Right lung (tissue), 10 donors: ENCODE measurements around the gene C2orf15. TPM values are rescaled to one million over a fixed set of nuclear protein-coding genes. Genes with fewer than 3 reads are reported as not detected.
"Not testable (repeated sequence)": the region's sequence is repeated elsewhere in the genome, so short reads cannot be mapped to it uniquely, and the experiment has no call there.

Source experiments
- DNase-seq, 2 donors: peaks; one replicate each; pipeline ENCODE4 v3.0.0-alpha.2; 2013
- long read RNA-seq, 8 donors: transcript quantifications; one replicate each; lab custom pipeline, GENCODE V29; 2026
- polyA plus RNA-seq, 5 donors: library from polyadenylated mRNA; unstranded; fragments of 120-200 nt; gene quantifications; one replicate each; pipeline versions ENCODE4 v1.2.1 to v1.2.3, GENCODE V29; 2013; ENCODE audit warnings: inconsistent platforms in 1 of 5, low replicate concordance in 1 of 5; ENCODE audit not compliant: insufficient read length in 5 of 5, insufficient read depth in 1 of 5

C2orf15 gene, protein sequence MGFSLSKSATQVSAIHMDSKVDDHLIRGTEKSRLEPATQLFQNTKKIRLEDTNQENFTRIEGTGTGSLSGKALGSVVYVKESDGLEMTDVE
- polyA plus RNA-seq = 1 to 10 TPM; 5.2 to 8.3 (median 8.1) TPM
- long read RNA-seq, donor 1, transcript C2orf15-201 (4 exons, 1,667 nt) = major isoform, 5 of 5 reads
- long read RNA-seq, donor 1, partial matches to known transcripts = 0 of 5 reads
- long read RNA-seq, donor 1, other reads (novel, unspliced or antisense) = 0 of 5 reads
- long read RNA-seq, donor 2, partial matches to known transcripts = 0 of 1 reads
- long read RNA-seq, donor 2, other reads (novel, unspliced or antisense) = 0 of 1 reads
- long read RNA-seq, donor 3 = 0 reads
- long read RNA-seq, donor 4, partial matches to known transcripts = 0 of 1 reads
- long read RNA-seq, donor 4, other reads (novel, unspliced or antisense) = 0 of 1 reads
- long read RNA-seq, donor 5, partial matches to known transcripts = 0 of 4 reads
- long read RNA-seq, donor 5, other reads (novel, unspliced or antisense) = 0 of 4 reads
- long read RNA-seq, donor 6, partial matches to known transcripts = 0 of 4 reads
- long read RNA-seq, donor 6, other reads (novel, unspliced or antisense) = 0 of 4 reads
- long read RNA-seq, donor 7 = 0 reads
- long read RNA-seq, donor 8, partial matches to known transcripts = 0 of 1 reads
- long read RNA-seq, donor 8, other reads (novel, unspliced or antisense) = 0 of 1 reads

DNA sequence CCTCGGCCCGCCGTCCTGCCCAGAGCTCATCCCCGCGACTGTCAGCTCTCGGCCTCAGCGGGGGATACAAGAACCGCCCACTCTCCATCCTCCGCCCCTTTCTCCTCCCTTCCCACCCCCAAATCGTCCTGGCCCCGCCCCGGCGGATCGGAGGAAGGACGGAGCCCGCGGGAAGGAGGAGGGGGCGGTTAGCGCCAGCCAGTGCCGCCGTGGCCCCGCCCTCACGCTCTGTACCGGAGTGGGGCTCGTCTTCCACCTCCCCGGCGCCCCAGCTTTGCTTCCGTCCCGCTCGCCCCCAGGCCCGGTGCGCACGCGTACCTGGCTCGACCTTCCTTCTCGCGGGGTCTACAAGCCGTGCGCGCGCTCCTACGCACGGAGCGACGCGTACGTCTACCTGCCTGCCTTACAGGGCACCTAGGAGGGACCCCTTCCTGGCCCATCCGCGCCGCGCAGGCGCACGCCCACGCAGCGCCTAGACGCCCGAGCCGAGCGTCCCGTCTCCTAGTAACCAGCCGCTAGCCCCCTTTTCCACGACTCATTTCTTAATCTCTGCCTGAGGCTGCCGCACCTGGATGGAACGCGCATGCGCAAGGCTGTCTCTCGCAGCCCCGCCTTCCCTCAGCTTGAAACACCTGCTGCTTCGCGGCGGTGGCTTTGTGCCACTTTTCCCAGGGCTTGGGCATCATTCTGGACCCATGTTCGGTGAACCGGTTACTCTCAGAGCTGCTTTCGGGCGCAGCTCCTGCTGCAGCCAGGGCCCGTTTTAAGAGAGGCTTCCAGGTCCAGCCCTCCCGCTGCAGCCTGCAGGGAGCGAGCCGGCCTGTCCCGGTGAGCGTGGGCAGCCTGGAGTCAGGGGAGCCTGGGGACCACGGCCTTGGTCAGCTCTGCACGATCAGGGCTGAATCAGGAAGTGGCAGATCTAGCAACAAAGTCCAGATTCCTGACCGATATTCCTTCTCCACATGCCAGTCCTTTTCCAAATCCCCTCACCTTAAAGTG, at the start of gene C2orf15:
C2orf15 (plus strand) TSS at position 598 of the 999 bp plus-strand sequence. CDS start 8,852 bp downstream, outside the sequence.
- DNase-seq = peak; percentile 88 to 90

DNA sequence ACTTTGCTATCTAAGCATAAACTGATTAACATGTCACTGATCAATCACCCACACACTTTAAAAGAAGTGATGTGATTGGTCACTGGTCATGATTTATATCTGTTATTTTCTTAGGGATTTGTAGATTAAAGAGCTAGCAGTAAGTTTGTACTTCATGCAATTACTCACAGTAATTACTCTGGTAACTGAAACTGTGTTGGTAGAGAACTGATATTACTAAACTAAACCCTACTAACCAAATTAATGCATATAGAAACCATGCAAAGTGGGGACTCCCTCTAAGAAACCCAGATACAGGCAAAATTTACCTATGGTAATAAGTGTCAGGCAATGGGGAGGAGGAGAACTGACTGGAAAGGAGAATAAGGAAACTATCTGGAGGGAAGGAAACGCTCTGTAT, 44.8 kb upstream of the C2orf15 start:
- no peak for DNase-seq

DNA sequence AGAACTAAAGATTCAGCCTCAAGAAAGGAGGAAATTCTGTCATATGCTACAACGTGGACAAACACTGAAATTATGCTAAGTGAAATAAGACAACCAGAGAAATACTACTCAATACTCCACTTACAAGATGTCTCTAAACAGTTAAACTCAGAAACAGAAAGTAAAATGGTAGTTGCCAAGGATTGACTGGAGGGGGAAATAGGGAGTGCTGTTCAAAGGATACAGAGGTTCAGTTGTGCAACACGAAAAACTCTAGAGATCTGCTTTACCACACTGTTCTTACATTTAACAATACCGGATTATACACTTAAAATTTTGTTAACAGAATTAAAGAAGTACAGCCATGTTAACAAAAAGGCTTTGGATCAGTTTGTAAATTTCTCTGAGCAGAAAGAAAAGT, 39.8 kb upstream of the C2orf15 start:
- DNase-seq = peak; percentile 13 to 23

DNA sequence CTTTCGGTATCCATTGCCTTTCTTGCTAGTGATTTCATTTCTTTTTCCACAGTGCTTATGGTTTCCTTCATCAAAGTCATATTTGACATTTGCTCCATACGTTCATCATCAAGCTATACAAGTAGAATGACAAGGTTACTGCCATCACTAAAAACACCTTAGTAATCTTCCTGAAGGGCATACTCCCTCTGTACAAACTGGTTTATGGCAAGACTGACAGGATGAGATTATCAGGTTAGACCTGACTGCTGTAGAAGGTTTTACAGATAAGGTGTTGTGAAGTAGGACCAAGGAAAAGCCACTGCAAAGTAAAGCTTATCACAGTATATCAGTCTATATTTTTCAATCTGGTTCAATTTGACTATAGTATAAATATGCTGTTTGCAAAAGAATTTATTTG, 37.5 kb upstream of the C2orf15 start:
- DNase-seq = no peak

DNA sequence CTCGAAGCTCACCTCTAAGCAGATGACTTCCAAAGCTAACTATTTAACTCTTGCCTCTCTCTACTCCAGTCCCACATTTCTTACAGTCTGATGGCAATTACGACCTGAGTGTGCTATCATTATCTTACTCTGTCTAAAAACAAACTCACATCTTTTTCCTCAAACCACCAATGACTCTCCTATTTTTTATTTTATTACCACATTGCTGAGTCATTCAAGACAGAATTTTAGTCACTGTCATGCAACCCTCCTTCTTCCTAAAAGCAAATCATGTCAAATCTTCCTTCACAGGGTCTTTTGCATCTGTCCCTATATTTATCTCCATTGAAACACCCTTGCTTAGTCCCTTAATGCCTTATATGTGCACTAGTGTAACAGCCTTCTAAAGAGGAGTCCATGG, 34.6 kb upstream of the C2orf15 start:
- DNase-seq = no peak

DNA sequence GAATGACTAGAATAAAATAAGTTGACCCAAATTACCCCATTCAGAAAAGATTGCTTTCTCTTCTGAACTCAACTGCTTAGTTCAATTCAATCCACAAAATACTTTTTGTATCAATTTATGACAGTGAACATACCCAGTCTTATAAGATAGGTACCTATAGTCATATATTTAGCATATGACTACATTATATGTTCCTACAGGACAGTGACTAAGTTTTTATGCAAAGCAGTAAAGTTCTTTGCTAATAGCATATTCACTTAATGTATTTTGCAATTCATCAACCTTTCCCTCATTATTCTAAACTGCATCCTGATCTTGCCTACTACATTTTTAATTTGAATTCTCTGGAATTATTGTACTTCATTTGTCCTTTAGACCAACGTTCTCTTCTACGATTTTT, 30.3 kb upstream of the C2orf15 start:
- DNase-seq = no peak

DNA sequence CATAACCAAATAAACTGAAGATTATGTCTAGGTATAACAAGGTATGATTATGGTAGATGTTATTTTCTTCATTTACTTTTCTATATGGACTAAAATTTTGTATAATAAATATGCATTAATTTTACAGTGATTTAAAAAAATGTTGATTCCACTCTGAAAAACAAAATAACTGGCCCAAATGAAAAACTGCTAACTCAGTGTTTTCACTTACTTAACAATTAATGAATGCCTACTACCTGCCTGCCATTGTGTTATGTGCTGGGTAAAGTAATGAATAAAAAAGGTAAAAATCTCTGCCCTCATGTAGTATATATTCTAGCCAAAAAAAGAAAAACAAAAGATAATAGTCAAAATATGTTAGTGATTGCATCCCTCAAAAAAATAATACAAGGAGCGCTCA, 29.6 kb upstream of the C2orf15 start:
- no peak for DNase-seq

DNA sequence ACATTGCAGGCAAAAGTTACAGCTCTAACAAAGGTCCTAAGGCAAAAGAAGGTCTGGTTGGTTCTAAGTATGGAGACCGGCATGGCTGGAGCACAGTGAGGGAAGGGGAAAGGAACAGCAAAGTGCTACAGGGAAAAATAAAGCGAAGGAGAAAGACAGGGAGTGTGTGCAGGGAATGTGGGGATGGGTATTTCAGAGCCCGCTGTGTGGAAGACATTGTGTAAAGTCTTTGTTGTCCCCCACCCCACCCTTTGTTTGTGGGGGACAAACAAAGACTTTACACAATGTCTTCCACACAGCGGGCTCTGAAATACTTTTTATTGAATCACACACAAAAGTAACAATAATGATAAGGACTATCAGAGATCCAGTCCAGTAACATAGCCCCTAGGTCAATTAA, 28.9 kb upstream of the C2orf15 start:
- no peak for DNase-seq

DNA sequence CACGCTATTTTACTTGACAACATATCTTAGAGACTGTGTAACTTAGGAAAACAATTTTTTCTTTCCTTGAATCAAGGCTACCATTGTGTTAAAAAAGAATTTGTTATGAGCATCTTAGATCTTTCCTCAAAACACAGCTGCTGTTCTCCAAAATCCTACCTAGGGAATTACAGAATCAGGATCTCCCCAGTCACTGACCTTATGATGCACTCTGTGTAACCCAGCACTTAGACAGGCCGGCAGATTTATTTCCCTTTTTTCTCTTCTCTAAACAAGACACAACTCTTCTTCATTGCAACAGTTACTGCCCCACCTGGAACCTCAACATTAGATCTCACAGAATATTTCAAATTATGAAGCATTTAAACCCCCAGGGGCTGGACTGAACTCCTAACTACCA, 13.5 kb upstream of the C2orf15 start:
- no peak for DNase-seq

DNA sequence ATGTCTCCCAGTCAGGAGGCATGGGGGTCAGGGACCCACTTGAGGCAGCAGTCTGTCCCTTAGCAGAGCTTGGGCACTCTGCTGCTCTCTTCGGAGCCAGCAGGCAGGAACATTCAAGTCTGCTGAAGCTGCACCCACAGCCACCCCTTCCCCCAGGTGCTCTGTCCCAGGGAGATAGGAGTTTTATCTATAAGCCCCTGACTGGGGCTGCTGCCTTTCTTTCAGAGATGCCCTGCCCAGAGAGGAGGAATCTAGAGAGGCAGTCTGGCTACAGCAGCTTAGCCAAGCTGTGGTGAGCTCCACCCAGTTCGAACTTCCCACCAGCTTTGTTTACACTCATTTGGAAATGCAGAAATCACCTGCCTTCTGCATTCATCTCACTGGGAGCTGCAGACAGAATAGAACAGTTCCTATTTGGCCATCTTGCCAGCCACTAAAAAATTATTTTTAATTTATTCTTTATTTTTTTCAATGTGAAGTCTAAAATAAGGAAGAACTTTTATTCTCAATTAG, 6.4 kb upstream of the C2orf15 start:
- DNase-seq = not testable (repeated sequence)

DNA sequence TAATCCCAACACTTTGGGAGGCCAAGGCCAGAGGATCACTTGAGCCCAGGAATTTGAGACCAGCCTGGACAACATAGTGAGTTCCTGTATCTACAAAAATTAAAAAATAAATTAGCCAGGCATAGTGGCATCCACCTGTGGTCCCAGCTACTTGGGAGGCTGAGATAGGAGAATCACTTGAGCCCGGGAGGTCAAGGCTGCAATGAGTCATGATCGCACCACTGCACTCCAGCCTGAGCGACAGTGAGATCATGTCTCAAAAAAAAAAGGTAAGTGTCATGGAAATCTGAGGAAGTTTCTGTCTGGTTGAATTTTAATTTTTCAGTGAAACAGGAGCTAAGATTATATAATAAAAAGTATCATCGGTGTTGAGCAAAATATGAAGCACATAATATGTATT, 2.5 kb upstream of the C2orf15 start:
- no peak for DNase-seq

DNA sequence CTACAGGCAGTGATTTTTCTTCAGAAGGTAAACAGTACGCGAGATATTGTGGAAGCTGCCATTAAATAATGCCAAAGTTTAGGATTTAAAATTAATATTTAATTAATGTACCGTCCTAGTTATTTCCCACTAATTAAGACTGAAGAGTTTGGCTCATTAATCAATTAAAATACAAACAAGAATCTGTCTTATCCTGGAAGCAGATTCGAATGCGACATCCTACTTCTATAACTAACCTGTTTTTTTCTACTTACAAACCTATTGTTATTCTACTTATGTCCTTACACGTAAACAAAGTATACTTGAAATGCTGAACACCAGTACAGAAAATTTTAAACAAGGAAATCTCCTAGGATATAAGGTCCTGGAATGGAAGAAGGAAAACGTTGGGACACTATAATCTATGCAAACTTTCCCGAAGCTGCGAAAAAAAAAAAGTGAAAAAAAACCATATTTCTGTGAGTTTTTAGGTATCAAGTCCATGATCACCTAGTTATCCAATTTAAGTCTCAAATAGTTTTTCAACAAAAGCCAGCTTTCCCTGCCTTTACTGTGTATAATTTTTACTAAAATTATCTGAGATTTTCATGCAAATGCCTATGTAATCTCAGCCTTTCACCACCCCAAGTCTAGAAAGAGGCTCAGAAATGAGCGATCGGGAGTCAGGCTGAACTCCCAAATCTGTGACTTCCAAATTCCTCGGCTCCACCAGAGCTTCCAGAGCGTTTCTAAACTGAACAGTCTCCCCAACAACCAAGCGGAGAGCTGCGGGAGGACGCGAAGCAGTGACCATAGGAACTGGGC, 1.2 kb upstream of the C2orf15 start:
- no peak for DNase-seq

DNA sequence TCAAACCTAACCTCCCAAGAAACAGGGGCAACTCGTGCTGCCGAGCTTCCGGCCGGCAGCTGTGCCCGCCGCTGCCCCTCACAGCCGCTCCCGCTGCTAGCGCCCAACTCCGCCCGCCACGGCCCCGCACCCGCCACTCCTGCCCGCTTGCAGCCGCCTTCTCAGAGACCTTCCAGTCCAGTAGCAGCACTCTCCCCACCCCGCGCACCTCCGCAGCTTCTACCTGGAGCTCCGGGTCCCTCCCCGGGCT, 722 bp upstream of the C2orf15 start:
- no peak for DNase-seq

DNA sequence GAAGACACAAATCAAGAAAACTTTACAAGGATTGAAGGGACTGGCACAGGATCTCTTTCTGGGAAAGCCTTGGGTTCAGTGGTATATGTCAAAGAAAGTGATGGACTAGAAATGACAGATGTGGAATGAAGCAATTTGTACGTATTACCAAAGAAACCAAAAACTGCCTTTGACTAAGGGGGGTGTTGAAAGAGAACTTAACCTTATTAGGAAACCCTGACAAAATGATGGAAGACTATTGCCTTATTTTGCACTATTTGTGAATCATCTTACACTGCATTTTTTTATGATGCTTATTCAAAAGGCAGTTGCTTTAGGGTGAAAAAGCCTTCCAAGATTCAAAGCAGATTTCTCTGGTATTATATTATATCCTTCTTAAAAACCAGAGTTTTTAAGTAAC, 9.2 kb downstream of the C2orf15 start:
- no peak for DNase-seq

DNA sequence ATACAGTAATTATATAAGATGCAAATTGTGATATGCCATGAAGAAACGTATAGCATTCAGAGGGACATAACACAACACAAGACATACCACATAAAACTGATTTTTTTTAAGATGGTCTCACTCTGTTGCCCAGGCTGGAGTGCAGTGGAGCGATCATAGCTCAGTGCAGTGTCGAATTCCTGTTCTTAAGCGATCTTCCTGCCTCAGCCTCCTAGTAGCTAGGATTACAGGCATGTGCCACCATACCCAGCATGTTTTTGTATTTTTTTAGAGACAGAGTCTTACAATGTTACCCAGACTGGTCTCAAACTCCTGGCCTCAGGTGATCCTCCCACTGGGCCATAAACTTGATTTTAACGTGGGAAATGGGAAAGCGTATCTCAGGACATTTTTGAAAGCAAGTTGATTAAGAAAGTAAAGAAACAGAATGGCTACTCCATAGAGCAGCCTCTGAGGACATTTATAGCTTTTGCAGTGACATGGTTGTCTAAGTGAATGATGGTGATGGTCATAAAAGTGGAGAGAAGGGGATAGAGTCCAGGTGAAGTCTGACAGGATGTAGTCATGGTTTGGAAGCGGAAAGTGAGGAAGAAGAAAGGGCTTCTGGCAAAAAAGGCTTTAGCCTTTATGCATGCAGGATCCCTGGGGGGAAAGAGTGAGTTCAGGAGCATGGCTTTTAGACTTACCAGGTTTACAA, 10.8 kb downstream of the C2orf15 start:
- DNase-seq = no peak

DNA sequence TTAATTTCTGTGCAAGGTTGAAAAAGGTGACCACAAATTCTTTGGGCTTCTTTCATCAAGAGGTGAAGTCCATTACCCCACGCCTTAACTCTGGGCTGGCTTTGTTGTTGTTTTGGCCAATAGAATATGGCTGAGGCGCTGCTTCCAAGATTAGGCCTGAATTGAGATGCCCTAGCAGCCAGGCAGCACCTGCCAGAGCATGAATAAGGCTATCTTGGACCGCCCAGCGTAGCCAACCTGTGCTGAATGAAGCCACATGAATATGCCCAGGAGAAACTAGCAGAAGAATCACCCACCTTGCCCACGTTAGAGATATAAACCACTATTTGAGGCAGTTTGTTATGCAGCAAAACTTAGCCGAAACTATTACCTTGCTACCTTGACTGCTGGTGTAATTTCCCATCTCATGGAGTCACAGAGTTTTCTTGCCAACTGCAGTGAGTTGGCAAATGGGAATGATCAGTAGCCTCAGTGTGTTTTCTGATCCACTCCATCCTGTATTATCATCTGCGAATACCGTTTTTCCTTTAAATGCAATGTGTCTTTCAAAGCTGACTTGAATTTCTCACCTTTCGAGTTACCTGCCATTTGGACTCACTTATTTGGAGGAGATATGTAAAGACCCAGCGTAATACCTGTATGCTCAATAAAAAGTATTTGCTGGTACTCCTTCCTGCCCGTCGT, 12.6 kb downstream of the C2orf15 start:
- DNase-seq = no peak

DNA sequence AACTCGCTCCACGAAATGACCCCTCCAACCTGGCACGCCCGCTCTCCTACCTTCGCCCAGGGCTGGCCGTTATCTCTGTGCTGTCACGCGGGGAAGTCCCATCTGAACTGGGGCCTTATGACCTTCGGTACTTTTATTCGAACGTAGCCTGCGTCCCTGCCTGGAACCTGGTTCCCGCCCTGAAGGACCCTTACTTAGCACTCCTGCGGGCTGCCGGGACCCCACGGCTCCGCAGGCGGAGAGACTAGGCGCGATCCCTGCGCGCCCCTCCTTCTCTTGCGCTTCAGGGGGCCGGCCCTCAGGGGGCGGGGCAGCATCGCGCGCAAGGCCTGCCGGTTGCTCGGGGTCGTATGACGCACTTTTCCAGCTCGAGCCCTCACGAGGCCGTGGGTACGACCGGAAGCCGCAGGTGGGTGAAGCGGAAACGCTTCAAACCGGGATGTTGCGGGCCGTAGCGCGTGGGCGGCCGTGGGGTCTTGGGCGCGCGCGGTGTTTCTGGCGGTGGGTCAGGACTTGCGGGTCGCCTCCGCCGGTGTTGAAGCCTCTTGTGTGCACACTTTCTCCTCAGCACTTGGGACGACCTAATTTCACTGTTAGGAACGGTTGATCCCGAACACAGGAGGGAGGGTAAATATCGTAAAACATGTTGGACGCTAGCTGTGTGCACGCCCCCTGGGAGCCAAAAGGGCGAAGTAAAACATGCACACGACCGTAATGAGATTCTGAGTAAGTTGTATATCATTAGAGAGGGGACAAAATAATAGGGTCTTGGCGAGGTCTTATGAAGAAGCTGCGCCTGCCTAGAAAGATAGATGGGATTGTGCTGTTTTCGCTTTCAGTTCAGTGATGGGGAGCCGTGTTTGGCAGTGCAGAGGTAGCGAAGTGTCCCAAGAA, 13.4 kb downstream of the C2orf15 start, which contains the start of the genes LIPT1 and TSGA10:
LIPT1 (plus strand) TSS at position 325 of the 894 bp plus-strand sequence. CDS start 6,991 bp downstream, outside the sequence.
TSGA10 (minus strand) TSS at position 300 of the 894 bp plus-strand sequence. CDS start 45,503 bp downstream, outside the sequence.
- peak; percentile 91 to 92 for DNase-seq

DNA sequence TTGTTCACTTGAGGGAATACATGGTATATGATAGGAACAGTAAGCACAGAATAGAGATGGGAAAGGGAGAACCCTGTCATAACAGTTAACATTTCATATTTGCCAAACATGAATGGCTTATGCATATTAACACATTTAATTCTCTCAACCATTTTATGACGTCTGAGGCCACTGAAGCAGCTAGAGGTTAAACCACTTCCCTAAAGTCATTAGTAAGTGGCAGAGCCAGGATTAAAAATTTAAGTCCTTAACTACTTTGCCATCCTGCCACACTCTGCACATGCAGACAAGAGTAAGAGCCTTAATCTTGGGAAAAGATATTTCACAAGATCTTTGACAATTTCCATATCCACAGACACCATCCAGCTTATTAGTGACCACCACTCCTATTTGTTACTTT, 15.4 kb downstream of the C2orf15 start:
- no peak for DNase-seq
